GM21423 (cell line): ENCODE results near the gene TMEM129.

ENCODE experiments used
- ATAC-seq: cut with Tn5 transposase; IDR thresholded peaks from one replicate; pipeline ENCODE4 v1.9.1; 2021; ENCODE audit warnings: mild to moderate bottlenecking, moderate library complexity; ENCODE audit not compliant: unreplicated experiment

The TMEM129 gene, protein sequence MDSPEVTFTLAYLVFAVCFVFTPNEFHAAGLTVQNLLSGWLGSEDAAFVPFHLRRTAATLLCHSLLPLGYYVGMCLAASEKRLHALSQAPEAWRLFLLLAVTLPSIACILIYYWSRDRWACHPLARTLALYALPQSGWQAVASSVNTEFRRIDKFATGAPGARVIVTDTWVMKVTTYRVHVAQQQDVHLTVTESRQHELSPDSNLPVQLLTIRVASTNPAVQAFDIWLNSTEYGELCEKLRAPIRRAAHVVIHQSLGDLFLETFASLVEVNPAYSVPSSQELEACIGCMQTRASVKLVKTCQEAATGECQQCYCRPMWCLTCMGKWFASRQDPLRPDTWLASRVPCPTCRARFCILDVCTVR

DNA sequence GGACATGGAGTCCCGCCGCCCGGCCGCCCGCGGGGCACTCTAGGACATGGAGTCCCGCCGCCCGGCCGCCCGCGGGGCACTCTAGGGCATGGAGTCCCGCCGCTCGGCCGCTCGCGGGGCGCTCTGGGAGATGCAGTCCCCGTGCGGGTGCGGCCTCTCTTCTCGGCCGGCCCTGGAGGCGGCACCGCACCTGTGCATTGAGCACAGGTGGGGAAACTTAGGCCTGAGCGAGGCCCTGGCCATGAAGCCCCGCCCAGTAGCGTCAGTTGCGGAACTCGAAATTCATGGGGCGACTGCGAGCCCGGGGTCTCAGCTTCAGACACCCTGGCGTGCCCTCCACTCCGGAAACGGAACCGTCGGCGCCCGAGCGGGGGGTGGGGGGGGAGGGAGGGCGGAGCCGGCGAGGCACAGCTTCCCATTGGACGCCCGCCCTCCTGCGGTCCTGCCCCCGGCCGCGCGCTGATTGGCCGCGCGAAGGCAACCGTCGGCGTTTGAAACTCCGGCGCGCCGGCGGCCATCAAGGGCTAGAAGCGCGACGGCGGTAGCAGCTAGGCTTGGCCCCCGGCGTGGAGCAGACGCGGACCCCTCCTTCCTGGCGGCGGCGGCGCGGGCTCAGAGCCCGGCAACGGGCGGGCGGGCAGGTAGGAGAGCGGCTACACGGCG is at the start of gene TMEM129, which contains the start of gene TACC3:
TSS of gene TMEM129 (minus strand) at position 321 of the 663 bp plus-strand sequence. CDS start 486 bp downstream, outside the sequence.
TSS of gene TACC3 (plus strand) at position 519 of the 663 bp plus-strand sequence. CDS start 1,901 bp downstream, outside the sequence.
- peak; percentile 75 for ATAC-seq

DNA sequence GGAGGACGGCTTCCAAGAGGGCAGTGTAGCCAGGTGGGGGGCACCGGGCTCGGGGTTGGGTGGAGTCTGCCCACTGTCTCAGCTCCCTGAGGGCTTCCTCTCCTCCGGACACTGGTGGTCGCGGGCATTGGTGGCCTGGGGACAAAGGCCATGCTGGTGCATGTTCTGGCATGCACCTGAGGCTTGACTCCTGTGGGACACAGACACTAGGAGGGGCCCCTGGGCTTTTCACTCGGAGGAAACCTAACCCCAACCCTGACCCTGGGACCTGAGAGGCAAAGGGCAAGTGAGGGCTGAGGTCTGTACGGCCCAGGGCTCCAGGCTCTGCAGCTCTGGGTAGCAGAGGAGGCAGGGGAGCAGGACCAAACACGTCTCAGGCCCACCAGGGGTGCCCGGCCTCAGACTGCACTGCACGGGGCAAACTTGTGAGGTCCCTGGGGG is 49.7 kb upstream of the TMEM129 start:
- no peak for ATAC-seq

DNA sequence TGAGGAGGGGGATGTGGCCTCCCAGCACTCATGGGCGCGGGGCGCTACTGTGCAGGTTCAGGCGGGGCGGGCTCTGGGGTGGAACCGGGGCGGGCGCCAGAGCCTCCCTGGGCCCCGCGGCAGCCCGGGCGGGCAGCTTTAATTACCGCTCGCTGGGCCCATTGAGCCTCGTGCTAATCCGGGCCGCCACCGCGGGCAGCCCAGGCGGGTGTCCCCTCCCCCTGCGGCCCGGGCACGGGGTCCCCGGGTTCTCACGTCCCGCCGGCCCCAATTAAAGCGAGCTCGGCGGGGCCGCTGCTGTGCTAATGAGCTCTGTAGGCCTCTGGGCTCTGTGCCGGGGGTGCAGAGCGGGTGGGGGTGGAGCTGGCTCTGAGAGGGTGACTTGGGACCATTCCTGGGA is 49.1 kb upstream of the TMEM129 start:
- no peak for ATAC-seq

DNA sequence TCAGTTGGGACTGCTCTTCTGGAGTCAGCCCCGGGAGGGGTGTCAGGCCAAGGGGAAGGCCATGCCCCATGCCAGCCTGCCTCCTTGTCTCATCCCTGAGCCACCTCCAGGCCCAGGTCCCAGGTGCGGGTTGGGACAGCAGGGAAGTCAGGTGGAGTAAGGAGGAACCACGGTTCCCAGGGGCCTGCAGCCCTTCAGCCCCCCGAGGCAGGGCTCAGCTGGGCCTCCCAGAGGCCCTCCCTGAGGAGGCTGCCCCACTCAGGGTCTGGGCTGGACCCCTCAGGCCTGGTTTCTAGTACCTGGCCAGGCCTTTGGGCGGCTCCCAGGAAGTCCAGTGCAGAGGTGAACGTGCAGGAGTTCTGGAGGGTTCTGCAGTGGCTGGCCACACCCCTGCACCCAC is 48.6 kb upstream of the TMEM129 start:
- no peak for ATAC-seq

DNA sequence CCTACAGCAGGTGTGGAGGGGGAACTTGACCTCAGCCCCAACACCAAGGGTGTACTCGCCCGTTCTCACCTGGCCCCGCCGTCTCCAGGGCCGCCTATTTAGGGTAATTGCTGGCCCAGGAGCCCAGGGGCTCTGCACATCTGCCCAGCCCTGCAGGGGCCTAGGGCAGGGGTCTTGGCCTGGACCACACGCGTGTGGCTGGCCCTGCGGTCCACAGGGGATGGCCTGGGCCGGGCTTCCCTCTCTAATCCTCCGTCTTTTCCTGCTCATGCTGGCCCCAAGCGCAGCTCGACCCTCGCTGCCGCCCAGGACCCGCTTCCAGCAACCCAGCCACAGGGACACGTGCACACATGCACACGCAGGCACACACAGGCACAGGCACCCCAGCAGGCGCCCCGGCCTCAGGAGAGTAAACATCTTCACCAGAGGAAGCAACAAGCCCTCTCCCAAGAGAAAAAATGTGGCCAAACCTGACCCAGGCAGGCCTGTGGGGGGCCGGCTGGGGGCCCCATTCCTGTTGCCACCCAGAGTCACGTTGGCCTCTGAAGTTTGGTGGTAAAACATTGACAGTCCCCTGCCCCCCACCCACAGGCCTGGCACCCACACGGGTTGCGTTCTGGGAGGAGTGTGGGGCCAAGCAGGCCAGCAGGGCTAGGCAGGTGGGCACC is 47.4 kb upstream of the TMEM129 start:
- no peak for ATAC-seq

DNA sequence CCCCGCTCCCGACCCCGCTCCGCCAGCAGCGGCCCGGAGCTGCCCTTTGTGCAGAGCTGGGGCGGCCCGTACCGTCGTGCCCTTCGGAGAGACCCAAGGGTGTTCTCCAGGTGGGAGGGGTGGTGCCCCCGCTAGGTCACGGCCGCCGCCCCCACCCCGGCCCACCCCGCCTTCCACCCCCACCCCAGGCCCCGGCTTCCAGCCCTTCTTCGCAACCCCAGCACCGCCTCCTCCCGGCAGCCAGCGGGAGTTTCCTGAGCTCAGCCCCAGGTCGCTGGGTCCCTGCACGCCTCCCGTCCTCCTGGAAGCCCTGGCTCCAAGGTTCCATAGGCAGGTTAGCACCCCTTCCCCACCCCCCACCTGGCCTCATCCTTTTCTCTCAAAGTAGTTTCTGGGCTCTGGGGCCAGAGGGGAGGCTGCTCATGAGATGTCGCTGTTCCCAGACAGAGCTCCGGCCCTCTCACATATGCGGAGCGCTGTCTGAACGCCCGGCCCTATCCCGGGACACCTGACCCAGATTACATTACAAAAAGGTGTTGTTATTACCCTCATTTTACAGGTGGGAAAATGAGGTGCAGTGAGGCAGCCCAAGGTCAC is 46.7 kb upstream of the TMEM129 start:
- no peak for ATAC-seq

DNA sequence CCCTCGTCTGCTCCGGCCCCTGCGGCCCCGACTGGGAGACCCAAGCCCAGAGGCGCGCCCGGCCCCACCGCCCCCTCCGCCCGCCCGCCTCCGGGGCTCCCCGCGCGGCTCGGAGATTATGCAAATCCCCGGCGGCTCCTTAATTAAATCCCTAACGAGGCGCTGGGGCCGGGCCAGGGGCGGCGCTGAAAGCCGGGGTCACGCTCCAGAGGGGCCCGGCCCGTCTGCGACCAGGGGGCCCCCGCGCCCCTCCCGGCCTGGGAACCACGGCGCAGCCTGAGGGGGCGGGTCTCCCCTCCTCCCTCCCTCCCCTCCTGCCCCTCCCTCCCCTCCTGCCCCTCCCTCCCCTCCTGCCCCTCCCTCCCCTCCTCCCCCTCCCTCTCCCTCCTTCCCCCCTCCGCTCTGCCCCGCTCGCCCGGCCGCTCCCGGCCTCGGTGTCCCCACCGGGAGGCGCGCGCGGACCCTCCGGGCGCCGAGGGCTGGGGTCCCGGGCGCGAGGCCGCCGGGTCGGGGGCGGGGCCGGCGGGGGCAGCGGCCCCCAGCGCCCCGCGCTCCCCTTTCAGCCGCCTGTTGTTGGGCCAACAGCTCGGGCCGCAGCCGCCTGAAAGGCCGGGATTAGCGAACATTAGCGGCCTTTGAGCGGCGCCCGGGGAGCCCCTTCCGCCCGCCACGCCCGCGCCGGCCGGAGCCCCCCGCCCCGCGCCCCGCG is 46.1 kb upstream of the TMEM129 start:
- no peak for ATAC-seq

DNA sequence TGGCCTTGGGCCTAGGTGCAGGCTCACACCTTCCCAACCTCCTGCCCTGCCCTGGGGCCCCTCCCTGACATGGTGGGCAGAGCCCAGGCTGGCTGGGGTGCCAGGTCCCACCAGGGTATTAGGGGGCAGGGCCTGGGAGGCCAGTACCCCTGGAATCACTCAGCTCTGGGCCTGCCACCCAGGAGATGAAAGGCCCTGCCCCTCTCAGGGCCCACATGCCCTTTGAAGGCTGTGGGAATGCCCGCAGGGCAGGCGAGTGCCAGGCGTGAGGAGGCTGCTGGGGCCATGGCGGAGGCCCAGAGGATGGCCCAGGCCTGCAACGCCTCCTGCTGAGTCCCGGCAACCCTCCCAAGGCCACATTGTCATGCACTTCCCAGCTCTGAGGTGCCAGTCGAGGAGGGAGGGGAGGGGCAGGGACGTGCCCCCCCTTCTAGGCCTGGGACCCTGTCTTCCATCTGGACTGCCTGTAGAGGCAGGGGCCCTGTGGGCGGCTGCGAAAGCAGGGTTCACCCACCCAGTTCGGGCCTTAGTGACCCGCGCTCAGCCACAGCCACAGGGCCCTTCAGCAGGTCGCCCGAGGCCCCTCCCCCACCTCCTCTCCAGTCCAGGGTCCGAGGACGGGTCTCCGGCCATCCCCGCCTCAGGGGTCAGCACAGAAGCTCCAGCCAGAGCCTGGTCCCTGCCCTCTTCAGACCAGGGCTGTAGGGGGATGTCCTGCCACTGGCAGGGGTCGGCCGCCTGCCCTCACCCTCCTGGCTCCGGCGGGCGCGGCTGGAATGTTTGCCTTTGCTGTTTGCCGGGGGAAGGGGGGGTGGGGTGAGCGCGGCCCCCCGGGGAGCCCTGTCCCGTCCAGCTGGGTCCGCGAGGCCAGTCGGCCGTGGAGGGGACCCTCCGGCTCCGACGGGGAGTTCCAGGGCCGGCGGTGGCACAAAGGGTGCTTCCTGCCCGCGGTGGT is 45.3 kb upstream of the TMEM129 start:
- no peak for ATAC-seq

DNA sequence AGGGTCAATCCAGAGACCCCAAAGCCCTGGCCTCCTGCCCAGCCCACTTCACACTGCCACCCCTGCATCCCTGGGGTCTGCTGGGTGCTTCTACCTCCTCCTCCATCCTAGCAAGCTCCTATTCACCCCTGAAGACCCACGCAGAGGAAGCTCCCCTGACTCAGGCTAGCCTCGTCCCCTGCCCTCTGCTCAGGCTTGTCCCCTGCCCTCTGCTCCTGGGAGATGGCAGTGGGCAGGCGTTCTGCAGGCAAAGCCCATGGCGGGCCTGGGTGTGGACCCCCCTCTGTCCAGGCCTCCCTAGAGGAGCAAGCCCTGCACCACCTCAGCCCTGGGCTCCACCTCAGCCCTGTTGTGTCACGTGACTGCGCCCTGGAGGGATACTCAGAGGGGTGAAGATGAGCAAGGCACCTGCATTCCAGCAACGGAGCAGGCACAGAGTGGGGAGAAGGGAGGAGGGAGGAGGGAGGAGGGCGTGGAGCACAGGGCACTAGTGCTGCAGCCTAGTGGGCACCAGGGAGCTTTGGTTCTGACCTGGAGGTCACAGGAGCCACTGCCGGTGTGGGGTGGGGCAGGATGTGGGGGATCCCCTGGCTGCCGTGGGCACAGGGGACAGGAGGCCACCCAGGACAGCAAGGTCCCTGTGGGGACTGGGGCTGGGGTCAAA is 44.4 kb upstream of the TMEM129 start:
- no peak for ATAC-seq

DNA sequence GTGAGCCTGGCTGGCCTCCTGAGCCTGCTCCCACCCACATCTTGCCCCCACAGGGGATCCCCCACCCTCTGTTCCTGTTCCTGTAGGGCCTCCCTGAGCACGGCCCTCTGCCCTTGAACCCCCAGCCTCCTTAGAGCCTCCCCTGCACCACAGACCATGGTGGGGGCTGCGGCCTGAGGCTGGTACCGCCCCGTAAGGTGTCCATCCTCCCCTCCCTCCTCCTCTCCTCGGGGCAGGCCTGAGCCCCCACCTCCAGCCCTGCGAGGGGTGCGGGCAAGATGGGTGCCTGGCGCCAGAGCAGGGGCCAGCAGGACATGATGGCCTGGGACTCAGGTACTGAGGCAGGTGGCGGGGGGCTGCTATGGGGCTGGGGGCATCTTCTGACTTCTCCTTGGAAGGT is 43.5 kb upstream of the TMEM129 start:
- no peak for ATAC-seq

DNA sequence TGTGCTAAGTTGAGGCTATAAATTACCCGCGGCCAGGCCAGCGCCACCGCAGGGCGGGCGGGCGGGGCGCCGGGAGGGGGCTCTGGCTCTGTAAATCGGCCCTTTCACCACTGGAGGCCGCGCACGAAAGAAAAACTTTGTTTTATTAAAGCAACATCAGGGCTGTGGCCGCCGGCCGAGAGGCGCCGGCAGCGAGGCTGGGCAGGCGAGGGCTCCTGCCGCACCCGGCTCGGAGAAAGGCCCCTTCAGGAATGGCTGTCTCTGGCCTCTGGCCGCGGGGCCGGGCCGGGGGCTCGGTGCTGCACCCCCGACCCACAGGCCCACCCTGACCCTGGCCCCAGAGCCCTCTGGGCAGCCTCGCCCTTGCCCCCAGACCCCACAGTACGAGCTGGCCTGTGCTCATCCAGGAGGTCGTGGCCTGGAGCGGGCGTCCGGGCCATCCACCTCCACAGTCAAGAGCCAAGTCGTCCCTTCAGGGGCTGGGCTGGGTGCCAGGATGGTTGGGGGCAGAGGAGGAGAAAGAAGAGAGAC is 42.5 kb upstream of the TMEM129 start:
- no peak for ATAC-seq

DNA sequence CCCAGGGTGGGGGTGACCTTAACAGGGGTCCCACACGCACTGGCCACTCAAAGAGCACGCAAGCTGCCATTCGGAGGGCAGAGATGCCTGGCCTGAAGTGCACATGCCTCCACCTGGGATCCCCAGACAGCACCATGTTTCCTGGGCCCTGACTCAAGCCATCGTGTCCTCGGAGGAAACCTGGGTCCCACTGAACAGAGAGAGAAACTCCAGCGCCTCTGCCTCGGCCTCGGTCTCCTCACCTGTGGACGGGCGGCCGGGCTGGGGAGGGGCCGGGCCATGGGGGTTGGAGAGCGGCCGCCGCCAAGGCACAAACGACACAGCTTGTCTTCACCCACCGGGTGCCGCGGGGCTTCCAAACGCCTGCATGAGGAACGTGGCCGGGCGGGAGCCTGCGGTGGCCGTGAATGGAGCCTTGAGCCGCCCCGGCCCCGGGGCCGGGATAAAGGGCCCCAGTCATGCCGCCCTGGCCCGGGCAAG is 42.0 kb upstream of the TMEM129 start:
- ATAC-seq = no peak

DNA sequence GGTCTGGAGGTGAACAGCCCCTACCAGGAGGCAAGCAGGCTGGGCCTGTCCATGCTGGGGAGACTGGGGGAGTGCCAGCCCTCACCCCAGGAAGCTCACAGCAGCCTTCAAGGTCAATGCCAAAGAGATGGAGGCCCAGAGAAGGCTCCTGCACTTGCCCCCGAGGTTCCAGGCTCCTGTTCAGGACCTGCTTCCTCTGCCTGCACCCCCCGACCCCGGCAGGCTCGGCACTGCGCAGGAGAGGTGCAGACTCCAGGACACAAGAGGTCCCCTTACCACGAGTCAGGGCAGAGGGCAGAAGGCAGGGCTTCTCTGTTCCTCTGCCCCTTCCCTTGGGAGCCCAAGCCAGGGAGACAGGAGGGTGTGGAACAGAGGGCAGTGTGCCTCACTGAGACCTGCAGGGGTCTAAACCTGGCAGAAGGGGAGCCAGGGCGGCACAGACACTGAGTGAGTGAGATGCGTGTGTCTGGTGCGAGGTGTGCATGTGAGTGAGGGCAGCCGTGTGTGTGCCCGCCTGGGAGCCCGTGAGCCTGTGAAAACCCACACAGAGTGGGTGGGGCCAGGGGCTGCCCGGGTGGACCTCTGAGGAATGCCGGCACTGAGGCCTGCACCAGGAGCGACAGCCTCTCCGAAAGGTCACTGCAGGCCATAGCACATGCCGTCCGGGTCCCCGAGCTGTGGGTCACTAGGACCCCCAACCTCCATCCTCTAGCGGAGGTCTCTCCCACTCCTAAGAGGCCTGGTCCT is 41.3 kb upstream of the TMEM129 start:
- ATAC-seq = no peak

DNA sequence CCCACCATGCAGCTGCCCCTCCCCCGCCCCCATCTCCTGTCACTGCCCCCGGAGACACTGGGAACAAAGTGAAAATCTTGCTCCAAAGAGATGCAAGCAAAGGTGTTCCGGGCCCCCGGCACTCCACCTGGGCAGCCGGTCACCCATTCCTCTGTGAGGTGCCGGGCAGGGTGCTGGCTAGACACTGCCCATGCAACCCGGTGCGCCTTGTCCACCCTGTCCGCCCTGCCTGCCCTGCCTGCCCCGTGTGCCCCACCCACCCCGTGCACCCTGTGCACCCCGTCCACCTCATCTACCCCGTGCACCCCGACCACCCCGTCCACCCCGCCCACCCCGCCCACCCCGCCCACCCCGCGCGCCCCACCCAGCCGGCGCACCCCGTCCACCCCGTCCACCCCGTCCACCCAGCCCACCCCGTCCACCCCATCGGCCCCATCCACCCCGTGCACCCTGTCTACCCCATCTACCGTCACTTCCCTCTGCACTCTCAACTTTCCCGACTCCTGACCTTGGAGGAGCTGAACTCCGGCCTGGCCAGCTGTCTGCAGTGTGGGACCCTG is 40.1 kb upstream of the TMEM129 start:
- ATAC-seq = no peak

DNA sequence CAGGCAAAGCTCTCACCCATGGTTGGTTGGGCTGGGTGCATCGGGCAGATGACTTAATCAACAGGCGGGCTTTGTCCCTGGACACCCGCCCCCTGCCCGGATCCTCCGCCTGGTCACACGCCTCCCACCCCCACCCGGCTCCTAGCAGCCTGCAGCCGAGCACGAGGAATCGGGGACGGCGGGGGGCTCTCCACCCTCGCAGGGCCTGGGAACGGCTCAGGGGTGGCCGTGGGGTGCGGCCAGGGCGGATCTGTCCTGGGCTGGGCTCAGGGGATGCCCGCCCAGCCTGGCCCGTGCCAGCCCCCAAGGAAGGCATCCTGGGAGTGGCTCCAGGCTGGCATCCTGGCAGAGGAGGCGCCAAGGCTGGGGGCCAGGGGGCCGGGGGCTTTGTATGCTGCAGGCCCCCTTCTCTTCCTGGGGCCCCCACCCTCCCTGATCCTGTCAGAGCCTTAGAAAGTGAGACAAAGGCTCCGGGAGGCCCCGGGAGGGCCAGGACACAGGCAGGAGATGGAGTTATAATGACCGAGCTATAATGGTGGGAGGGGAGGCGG is 39.5 kb upstream of the TMEM129 start:
- ATAC-seq = no peak

DNA sequence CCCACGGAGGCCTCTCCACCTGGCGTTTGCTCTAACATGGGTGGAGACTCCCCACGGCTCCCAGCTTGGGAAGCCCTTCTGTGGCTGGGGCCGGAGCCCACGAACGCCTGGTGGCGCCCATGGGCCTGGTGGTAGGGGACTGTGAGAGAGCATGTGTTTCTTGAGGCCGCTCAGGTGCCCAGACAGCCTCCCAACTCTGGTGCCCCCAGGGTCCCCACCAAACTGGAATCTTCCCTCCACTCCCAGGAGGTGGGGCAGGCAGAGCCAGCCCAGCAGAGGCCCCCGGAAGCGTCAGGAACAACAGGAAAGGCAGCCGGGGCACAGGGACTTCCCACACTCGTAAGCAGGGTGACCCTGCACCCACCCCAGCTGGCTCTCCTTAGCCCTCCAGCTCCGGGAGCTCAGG is 38.7 kb upstream of the TMEM129 start:
- no peak for ATAC-seq

DNA sequence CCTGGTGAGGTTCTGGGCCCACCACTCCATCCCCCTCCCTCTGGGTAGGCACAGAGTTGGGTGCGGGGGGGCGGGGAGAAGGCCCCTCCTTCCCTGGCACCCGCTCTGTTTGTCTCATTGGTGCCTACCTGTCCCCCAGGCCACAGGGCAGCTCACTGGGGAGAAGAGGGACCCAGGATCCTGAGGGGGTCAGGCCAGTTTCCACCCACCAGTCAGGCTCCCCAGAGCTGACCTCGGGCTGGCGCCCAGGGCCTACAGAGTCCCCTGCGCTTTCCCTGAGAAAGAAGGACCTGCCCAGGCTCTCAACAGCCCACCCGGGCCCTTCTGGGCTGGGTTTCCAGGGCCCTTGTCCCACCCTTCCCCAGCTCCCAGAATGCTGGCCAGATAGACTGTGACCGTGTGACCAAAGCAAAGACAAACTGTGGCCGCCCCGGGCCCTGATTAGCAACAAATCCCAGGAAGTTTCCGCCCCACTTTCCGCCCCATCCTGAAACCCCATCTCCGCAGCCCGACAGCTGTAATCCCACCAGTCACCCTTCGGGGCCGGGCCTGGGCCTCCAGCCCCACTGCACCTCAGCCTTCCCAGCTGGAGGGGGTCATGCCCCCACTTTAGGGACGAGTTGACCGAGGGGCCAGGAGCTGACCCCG is 38.2 kb upstream of the TMEM129 start:
- ATAC-seq = no peak
